K562 (cell line): ENCODE results near the gene CDPF1.

Experiments
- KDM1A ChIP-seq, 2 experiments: fragments of 450-650 bp; IDR thresholded peaks; 2 replicates each; pipeline ENCODE4 v1.6.1; 2016; ENCODE audit warnings: mild to moderate bottlenecking in 2 of 2
- PML ChIP-seq: IDR thresholded peaks from 2 replicates; pipeline ENCODE4 v1.6.1; 2012; ENCODE audit warnings: low read length, inconsistent platforms
- POLR2AphosphoS5 ChIP-seq: IDR thresholded peaks from 2 replicates; pipeline ENCODE4 v1.6.1; 2011; ENCODE audit warnings: mild to moderate bottlenecking, low read depth, low read length, moderate library complexity; ENCODE audit not compliant: control insufficient read depth, insufficient read depth
- TEAD4 ChIP-seq, 2 experiments: sonication (generic) in 1 of 2; formaldehyde crosslinking in 1 of 2; IDR thresholded peaks; 2 replicates each; pipeline versions ENCODE4 v1.6.1 to v1.8.0; 2012 to 2022; ENCODE audit warnings: borderline replicate concordance in 1 of 2, inconsistent platforms in 1 of 2, low read length in 1 of 2, mild to moderate bottlenecking in 1 of 2, missing genetic modification reagents in 1 of 2
- U2AF1 ChIP-seq: fragments of 200-400 bp; formaldehyde crosslinking; optimal IDR thresholded peaks from 2 replicates; pipeline ENCODE3; 2017; ENCODE audit warnings: mild to moderate bottlenecking, low read depth, low read length, moderate library complexity
- ZBTB33 ChIP-seq: sonication (generic); formaldehyde crosslinking; IDR thresholded peaks from 2 replicates; pipeline ENCODE4 v1.8.1; 2023; ENCODE audit warnings: mild to moderate bottlenecking, missing genetic modification reagents
- ZNF655 ChIP-seq: fragments of 250-450 bp; sonication (Bioruptor Pico); IDR thresholded peaks from 2 replicates; pipeline ENCODE4 v1.5.0; 2021
- ZSCAN29 ChIP-seq: fragments of 450-650 bp; IDR thresholded peaks from 2 replicates; pipeline ENCODE4 v1.6.1; 2017
- TF ChIP-seq, protein P1 (sequence below), 3 experiments: IDR thresholded peaks in 2 of 3; conservative IDR thresholded peaks in 1 of 3; 2 replicates each; pipeline ENCODE4 v1.5.1; 2011 to 2012; ENCODE audit warnings: low read length in 3 of 3, mild to moderate bottlenecking in 3 of 3, control low read depth in 2 of 3, improper control_type of control experiment in 1 of 3, inconsistent platforms in 1 of 3, low read depth in 1 of 3, mixed read lengths in 1 of 3, moderate library complexity in 1 of 3; ENCODE audit not compliant: insufficient read depth in 2 of 3
- TF ChIP-seq, protein P2 (sequence below): fragments of 250-450 bp; sonication (Bioruptor Pico); IDR thresholded peaks from 2 replicates; pipeline ENCODE4 v1.5.0; 2020; ENCODE audit warnings: mild to moderate bottlenecking, borderline replicate concordance
- TF ChIP-seq, protein P3 (sequence below), 2 experiments: fragments of 450-650 bp in 1 of 2; sonication (generic) in 1 of 2; formaldehyde crosslinking; conservative IDR thresholded peaks; 2 replicates each; pipeline versions ENCODE4 v1.4.0 to v1.8.1; 2020 to 2022; ENCODE audit warnings: mild to moderate bottlenecking in 1 of 2, missing genetic modification reagents in 1 of 2

- TF ChIP-seq, protein P1, sequence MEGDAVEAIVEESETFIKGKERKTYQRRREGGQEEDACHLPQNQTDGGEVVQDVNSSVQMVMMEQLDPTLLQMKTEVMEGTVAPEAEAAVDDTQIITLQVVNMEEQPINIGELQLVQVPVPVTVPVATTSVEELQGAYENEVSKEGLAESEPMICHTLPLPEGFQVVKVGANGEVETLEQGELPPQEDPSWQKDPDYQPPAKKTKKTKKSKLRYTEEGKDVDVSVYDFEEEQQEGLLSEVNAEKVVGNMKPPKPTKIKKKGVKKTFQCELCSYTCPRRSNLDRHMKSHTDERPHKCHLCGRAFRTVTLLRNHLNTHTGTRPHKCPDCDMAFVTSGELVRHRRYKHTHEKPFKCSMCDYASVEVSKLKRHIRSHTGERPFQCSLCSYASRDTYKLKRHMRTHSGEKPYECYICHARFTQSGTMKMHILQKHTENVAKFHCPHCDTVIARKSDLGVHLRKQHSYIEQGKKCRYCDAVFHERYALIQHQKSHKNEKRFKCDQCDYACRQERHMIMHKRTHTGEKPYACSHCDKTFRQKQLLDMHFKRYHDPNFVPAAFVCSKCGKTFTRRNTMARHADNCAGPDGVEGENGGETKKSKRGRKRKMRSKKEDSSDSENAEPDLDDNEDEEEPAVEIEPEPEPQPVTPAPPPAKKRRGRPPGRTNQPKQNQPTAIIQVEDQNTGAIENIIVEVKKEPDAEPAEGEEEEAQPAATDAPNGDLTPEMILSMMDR (IDR thresholded peaks at IDR 0.05 in 2 of 3, conservative IDR thresholded peaks at IDR 0.05 in 1 of 3; ENCODE audit: insufficient read depth in 2 of 3, low read depth in 1 of 3, low read length in 3 of 3) = no peak
- TF ChIP-seq, protein P2, sequence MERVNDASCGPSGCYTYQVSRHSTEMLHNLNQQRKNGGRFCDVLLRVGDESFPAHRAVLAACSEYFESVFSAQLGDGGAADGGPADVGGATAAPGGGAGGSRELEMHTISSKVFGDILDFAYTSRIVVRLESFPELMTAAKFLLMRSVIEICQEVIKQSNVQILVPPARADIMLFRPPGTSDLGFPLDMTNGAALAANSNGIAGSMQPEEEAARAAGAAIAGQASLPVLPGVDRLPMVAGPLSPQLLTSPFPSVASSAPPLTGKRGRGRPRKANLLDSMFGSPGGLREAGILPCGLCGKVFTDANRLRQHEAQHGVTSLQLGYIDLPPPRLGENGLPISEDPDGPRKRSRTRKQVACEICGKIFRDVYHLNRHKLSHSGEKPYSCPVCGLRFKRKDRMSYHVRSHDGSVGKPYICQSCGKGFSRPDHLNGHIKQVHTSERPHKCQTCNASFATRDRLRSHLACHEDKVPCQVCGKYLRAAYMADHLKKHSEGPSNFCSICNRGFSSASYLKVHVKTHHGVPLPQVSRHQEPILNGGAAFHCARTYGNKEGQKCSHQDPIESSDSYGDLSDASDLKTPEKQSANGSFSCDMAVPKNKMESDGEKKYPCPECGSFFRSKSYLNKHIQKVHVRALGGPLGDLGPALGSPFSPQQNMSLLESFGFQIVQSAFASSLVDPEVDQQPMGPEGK = no peak
- TF ChIP-seq POLR2AphosphoS5 = peak; percentile 53; the same call in 1 of the 2 replicates
- no peak for TF ChIP-seq ZNF655 (CRISPR knock-in tag)
- TF ChIP-seq TEAD4 (IDR thresholded peaks at IDR 0.05; ENCODE audit: low read length) = no peak
- TF ChIP-seq TEAD4 (CRISPR knock-in tag; IDR thresholded peaks at IDR 0.05; ENCODE audit: borderline replicate concordance) = no peak
- 0 out of 2 replicates have a peak, but pooled peaks have one; percentile 52 for TF ChIP-seq PML
- no peak for TF ChIP-seq ZBTB33
- TF ChIP-seq, protein P3, sequence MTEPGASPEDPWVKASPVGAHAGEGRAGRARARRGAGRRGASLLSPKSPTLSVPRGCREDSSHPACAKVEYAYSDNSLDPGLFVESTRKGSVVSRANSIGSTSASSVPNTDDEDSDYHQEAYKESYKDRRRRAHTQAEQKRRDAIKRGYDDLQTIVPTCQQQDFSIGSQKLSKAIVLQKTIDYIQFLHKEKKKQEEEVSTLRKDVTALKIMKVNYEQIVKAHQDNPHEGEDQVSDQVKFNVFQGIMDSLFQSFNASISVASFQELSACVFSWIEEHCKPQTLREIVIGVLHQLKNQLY (CRISPR knock-in tag; conservative IDR thresholded peaks at IDR 0.05) = no peak
- no peak for TF ChIP-seq KDM1A (IDR thresholded peaks at IDR 0.05)
- no peak for TF ChIP-seq U2AF1
- no peak for TF ChIP-seq ZSCAN29
Observed at GRCh38 chr22:46267431-46268279, 17.6 kb upstream of the CDPF1 start, which contains the start of gene TTC38.
